Erythroblast (primary cell): ENCODE results near the gene CT45A10.
"Not testable (repeated sequence)": the region's sequence is repeated elsewhere in the genome, so short reads cannot be mapped to it uniquely, and the experiment has no call there.

Experiments
- DNase-seq, 2 experiments: peaks; one replicate each; lab custom pipeline; 2025; lab: John Stamatoyannopoulos, UW
- GATA1 ChIP-seq: IDR thresholded peaks from 2 replicates; pipeline ENCODE4 v1.6.1; 2011; ENCODE audit warnings: low read depth, mild to moderate bottlenecking, control low read depth, low read length, moderate library complexity
- POLR2A ChIP-seq: IDR thresholded peaks from 2 replicates; pipeline ENCODE4 v1.6.1; 2011; ENCODE audit warnings: mild to moderate bottlenecking, low read length

The CT45A10 gene, protein sequence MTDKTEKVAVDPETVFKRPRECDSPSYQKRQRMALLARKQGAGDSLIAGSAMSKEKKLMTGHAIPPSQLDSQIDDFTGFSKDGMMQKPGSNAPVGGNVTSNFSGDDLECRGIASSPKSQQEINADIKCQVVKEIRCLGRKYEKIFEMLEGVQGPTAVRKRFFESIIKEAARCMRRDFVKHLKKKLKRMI

GRCh38 chrX:135893294-135893817 is at the start of gene CT45A10, which contains the start of gene SAGE1:
Gene CT45A10 (minus strand): TSS chrX:135893444. CDS start chrX:135885344, 8,100 bp downstream.
Gene SAGE1 (plus strand): TSS chrX:135893716. CDS start chrX:135896243, 2,527 bp downstream.
- no peak for TF ChIP-seq POLR2A
- no peak for TF ChIP-seq GATA1
- no peak for DNase-seq

DNA sequence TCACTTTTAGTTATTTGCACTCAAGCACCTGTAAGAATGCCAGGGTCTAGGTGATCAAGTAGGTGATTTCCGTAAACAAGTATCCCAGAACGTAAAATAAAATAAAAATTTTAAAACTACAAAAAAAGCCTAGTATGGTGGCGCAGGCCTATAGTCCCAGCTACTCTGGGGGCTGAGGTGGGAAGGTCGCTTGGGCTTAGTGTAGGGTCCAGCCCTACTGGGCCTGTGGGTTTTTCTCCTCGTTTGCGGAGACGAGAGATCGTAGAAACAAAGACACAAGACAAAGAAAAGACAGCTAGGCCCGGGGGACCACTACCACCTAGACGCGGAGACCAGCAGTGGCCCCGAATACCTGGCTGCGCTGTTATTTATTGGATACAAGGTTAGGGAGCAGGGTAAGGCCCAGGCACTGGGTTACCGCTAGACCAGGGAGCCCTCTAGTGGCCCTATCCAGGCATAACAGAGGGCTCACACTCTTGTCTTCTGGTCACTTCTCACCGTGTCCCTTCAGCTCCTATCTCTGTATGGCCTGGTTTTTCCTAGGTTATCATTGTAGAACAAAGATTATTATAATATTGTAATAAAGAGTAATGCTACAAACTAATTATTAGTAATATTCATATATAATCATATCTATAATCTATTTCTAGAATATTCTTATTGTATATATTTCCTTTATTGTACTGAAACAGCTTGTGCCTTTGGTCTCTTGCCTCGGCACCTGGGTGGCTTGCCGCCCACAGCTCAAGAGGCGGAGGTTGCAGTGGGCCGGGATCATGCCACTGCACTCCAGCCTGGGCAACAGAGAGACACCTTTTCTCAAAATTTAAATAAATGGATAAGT is 38.6 kb upstream of the CT45A10 start:
- no peak for TF ChIP-seq POLR2A
- no peak for TF ChIP-seq GATA1
- peak; percentile 1 to 42 for DNase-seq

GRCh38 chrX:135927897-135928296 is 34.7 kb upstream of the CT45A10 start:
- TF ChIP-seq POLR2A, result no peak
- no peak for TF ChIP-seq GATA1
- DNase-seq, result no peak

GRCh38 chrX:135923353-135923752 is 30.1 kb upstream of the CT45A10 start:
- no peak for TF ChIP-seq GATA1
- TF ChIP-seq POLR2A, result no peak
- peak; percentile 1 to 11 for DNase-seq

GRCh38 chrX:135920516-135920915 is 27.3 kb upstream of the CT45A10 start:
- not testable (repeated sequence) for DNase-seq

GRCh38 chrX:135914404-135914803 is 21.2 kb upstream of the CT45A10 start:
- peak in 1 of 2 experiments; percentile 0 for DNase-seq
- TF ChIP-seq POLR2A, result no peak
- TF ChIP-seq GATA1, result no peak

DNA sequence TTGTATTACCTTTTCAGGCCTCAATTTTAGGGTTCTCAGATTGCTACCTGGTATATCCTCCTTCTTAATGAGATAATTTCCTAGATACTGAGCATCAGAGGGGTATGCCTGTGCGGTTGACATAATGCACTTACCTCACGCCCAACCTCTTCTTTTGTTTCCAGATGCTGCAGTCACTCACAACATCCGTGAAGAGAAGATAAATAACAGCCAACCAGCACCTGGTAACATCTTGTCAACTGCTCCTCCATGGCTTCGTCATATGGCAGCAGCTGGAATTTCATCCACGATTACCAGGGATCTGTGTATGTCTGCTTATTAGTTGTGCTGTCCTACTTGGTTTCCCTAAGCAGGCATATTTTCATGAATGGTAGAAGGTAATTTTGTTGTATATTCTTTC is 17.0 kb upstream of the CT45A10 start:
- TF ChIP-seq GATA1 (no peak), POLR2A (no peak)
- no peak for DNase-seq

DNA sequence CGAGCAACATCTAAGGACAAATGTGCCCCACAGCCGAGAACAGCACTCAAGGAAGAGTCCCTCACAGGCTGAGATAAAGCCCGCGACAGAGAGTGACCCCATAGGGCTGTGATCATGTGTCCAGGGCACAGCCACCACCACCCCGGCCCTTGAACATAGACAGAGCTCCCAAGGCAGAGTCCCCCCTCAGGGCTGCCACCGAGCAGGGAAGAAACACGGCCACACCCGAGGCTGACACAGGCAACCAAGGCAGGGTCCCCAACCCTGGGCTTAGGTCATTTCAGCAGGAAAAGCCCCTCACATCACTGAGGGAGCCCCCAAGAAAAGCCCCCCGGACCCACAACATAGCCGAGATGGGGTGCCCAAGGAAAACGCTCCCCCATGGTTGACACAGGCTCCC is 463 bp downstream of the CT45A10 start:
- DNase-seq, result no peak

DNA sequence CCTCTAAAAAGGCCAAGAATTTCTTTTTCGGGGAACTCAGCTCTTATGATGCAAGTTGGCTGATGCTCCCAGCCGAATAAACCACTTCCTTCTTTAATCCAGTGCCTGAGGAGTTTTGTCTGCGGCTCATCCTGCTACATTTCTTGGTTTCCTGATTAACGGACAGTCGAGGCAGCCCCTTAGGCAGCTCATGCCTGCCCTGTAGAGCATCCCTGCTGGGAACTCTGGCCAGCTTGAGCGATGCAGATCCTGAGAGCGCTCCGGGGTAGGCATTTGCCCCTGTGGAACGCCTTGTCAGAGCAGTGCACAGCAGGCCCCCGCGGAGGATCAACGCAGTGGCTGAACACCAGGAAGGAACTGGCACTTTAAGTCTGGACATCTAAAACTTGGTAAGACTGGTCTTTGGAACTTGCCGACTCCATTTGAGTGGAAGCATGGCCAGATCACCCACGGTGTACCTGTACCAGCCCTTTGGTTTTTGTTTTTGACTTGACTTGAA is 3.1 kb downstream of the CT45A10 start:
- TF ChIP-seq GATA1, result no peak
- DNase-seq, result no peak

More for the DNA sequence above, 463 bp downstream of the CT45A10 start:
- TF ChIP-seq POLR2A, result no peak
- no peak for TF ChIP-seq GATA1

GRCh38 chrX:135888976-135889375 is 4.3 kb downstream of the CT45A10 start:
- DNase-seq, result peak; percentile 49 to 66

- not testable (repeated sequence) for DNase-seq
Measured at GRCh38 chrX:135888230-135888629, 5.0 kb downstream of the CT45A10 start.

DNA sequence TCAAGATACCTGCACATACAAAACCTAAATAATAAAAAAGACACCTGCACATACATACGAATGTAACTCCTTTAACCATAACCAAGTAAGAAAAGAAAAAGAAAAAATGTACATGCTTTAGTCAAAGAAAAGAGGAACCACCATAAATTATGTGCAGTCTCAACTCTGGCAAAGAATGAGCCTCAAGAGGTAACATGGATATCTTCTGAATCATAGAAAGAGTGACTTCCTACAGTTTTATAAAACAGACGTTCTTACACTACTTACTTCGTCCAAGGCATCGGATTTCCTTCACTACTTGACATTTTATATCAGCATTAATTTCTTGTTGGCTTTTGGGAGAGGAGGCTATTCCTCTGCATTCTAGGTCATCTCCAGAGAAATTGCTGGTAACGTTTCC is 10.5 kb downstream of the CT45A10 start:
- not testable (repeated sequence) for DNase-seq

DNA sequence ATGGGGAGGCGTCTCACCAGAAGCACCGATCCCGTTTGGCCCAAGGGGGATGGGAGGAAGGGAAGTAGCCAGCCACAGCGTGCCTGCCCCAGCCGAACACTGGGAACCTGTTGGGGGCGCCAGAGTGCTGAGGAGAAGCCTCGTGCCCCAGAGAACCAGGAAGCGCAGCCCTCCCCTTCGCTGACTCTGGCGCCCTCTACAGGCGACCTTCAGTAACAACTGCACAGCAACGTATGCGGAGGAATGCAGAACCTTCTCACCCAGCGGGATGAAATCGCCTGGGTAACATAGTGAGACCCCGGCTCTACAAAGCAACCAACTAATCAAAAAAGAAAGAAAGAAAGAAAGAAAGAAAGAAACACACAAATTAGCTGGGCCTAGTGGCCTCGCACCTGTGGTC is 21.5 kb downstream of the CT45A10 start, which contains the start of gene CT45A9:
Gene CT45A9, minus strand, starts transcription at position 101 of the 400 bp plus-strand sequence. CDS start 3,751 bp downstream, outside the sequence.
- not testable (repeated sequence) for DNase-seq

DNA sequence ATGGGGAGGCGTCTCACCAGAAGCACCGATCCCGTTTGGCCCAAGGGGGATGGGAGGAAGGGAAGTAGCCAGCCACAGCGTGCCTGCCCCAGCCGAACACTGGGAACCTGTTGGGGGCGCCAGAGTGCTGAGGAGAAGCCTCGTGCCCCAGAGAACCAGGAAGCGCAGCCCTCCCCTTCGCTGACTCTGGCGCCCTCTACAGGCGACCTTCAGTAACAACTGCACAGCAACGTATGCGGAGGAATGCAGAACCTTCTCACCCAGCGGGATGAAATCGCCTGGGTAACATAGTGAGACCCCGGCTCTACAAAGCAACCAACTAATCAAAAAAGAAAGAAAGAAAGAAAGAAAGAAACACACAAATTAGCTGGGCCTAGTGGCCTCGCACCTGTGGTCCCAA is 38.8 kb downstream of the CT45A10 start, which contains the start of gene CT45A8:
Gene CT45A8, minus strand, starts transcription at position 101 of the 400 bp plus-strand sequence. CDS start 3,755 bp downstream, outside the sequence.
- DNase-seq, result not testable (repeated sequence)

DNA sequence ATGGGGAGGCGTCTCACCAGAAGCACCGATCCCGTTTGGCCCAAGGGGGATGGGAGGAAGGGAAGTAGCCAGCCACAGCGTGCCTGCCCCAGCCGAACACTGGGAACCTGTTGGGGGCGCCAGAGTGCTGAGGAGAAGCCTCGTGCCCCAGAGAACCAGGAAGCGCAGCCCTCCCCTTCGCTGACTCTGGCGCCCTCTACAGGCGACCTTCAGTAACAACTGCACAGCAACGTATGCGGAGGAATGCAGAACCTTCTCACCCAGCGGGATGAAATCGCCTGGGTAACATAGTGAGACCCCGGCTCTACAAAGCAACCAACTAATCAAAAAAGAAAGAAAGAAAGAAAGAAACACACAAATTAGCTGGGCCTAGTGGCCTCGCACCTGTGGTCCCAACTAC is 56.1 kb downstream of the CT45A10 start, which contains the start of gene CT45A7:
Gene CT45A7, minus strand, starts transcription at position 101 of the 400 bp plus-strand sequence. CDS start 3,747 bp downstream, outside the sequence.
- DNase-seq, result not testable (repeated sequence)
